GM13977 (cell line): ENCODE measurements around the gene MAGI2.

Experiments
- DNase-seq: peaks from one replicate; pipeline ENCODE4 v3.0.0; 2012; ENCODE audit warnings: low spot score
- in situ Hi-C: fragments of 300-500 bp; cut with MboI; formaldehyde crosslinking; loops from one replicate; pipeline ENCODE4 v1.12.0; 2022; ENCODE audit warnings: low sequenced_read_pairs, low pct_unique_long_range_greater_than_20kb, mixed read lengths, inconsistent platforms; ENCODE audit not compliant: unreplicated experiment
- TF ChIP-seq, protein P1 (sequence below): IDR thresholded peaks from 2 replicates; pipeline ENCODE4 v1.5.1; 2012; ENCODE audit warnings: mild to moderate bottlenecking, control low read depth; ENCODE audit not compliant: insufficient read depth; ENCODE audit errors: extremely low read depth, missing control alignments

The MAGI2 gene

DNA sequence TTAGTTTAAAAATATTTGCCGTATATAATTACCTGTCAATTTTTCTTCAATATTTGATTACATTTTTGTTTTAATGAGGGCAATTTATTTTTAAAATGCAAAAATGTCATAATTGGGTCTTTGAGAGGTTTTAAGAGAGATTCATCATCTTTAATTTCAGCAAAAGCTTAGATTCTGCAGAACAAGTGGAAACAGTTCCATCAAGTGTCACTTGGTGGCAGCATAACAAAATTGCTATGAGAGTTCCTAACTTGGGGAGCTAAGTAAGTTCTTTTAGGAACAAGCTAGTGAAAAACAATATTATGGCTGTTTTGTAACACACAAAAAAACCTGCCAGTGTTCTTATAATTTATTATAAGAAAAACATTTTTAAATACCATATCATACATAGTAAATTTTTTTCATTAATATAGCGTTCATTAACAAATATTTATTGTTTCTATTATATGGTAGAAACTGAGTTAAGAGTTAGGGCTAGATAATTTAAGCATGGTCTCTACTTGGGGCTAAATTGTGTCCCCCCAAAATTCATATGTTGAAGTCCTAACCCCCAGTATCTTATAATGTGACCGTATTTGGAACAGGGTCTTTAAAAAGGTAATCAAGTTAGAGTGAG is 155.2 kb downstream of the MAGI2 start:
- peak; percentile 27 for DNase-seq
- in situ Hi-C loops = no loop called here
- TF ChIP-seq, protein P1, sequence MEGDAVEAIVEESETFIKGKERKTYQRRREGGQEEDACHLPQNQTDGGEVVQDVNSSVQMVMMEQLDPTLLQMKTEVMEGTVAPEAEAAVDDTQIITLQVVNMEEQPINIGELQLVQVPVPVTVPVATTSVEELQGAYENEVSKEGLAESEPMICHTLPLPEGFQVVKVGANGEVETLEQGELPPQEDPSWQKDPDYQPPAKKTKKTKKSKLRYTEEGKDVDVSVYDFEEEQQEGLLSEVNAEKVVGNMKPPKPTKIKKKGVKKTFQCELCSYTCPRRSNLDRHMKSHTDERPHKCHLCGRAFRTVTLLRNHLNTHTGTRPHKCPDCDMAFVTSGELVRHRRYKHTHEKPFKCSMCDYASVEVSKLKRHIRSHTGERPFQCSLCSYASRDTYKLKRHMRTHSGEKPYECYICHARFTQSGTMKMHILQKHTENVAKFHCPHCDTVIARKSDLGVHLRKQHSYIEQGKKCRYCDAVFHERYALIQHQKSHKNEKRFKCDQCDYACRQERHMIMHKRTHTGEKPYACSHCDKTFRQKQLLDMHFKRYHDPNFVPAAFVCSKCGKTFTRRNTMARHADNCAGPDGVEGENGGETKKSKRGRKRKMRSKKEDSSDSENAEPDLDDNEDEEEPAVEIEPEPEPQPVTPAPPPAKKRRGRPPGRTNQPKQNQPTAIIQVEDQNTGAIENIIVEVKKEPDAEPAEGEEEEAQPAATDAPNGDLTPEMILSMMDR = peak; percentile 70

- DNase-seq = no peak
- in situ Hi-C loops = no loop called here
- TF ChIP-seq, protein P1 = no peak
Measured at GRCh38 chr7:79296553-79297320, 156.7 kb downstream of the MAGI2 start.

GRCh38 chr7:79293655-79294142 is 159.8 kb downstream of the MAGI2 start:
- TF ChIP-seq, protein P1 = no peak
- DNase-seq = no peak
- in situ Hi-C loops = no loop called here

DNA sequence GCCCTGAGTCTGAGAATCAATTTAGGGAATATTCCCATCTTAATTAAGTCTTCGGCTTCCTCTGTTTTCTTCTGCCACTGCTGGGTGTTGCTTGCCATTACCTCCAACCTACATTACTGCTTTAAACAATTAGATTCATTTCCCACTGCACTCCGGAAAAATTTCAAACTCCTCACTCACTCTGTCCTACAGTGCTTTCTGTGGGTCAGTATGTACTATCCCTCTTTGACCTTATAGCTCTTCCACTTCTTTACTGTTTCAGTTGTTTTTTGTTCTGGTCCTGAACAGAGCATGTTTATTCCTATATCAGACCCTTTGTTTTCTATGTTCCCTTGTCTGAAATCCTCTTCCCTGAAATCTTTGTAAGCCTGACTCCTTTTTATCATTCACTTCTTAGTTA is 160.6 kb downstream of the MAGI2 start:
- TF ChIP-seq, protein P1 = no peak
- in situ Hi-C loops = no loop called here
- DNase-seq = no peak

DNA sequence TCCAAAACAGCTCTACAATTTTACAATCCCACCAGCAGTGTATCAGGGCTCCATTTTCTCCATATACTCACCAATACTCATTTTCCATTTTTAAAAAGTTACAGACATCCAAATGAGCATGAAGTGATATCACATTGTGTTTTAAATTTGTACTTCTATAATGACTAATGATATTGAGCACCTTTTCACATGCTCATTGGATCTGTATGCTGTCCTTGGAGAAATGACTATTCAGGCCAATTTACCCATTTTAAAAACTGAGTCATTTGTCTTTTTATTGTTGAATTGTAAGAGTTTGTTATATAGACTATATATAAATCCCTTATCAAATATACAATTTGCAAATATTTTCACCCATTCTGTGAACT is 162.0 kb downstream of the MAGI2 start:
- in situ Hi-C loops = no loop called here

GRCh38 chr7:79290841-79291497 is 162.5 kb downstream of the MAGI2 start:
- no peak for DNase-seq
- in situ Hi-C loops = no loop called here
- TF ChIP-seq, protein P1 = no peak

More for the DNA sequence above, 162.0 kb downstream of the MAGI2 start:
- TF ChIP-seq, protein P1 = no peak
- DNase-seq = no peak
